GM23338 (cell line): ENCODE results near the gene ZDHHC18. TPM values are rescaled to one million over a fixed set of nuclear protein-coding genes. Genes with fewer than 3 reads are reported as not detected.

Experiments
- ATAC-seq: fragments of 200-7000 bp; cut with Tn5 transposase; 3 replicates; pipeline ENCODE4 v1.9.1; 2020
- DNase-seq: peaks from one replicate; pipeline ENCODE4 v3.0.0-alpha.2; 2015; ENCODE audit warnings: low spot score
- H2AFZ ChIP-seq: fragments of 200-600 bp; sonication (generic); 2 replicates; pipeline ENCODE4 v1.8.0; 2016; ENCODE audit warnings: antibody characterized with exemption, mild to moderate bottlenecking, moderate library complexity
- H3F3A ChIP-seq: fragments of 200-600 bp; sonication (generic); replicated peaks from 2 replicates; pipeline ENCODE4 v1.8.0; 2017; ENCODE audit warnings: antibody characterized with exemption, mixed run types, low read depth
- H3K27ac ChIP-seq: fragments of 200-600 bp; sonication (generic); 2 replicates; pipeline ENCODE4 v1.6.1; 2016; ENCODE audit warnings: low read depth
- H3K27me3 ChIP-seq: fragments of 200-600 bp; sonication (generic); 2 replicates; pipeline ENCODE4 v1.8.0; 2016; ENCODE audit warnings: mild to moderate bottlenecking, mixed run types, moderate library complexity; ENCODE audit not compliant: insufficient read depth
- H3K36me3 ChIP-seq: fragments of 200-600 bp; sonication (generic); 2 replicates; pipeline ENCODE4 v1.8.0; 2016; ENCODE audit warnings: mild to moderate bottlenecking; ENCODE audit not compliant: insufficient read depth
- H3K4me1 ChIP-seq: fragments of 200-600 bp; sonication (generic); 2 replicates; pipeline ENCODE4 v1.8.0; 2016; ENCODE audit warnings: mild to moderate bottlenecking, moderate library complexity; ENCODE audit not compliant: insufficient read depth
- H3K4me2 ChIP-seq: fragments of 200-600 bp; sonication (generic); 2 replicates; pipeline ENCODE4 v1.7.1; 2017; ENCODE audit warnings: mixed run types
- H3K4me3 ChIP-seq: fragments of 200-600 bp; sonication (generic); 2 replicates; pipeline ENCODE4 v1.6.1; 2016; ENCODE audit warnings: mixed run types
- H3K79me2 ChIP-seq: fragments of 200-600 bp; sonication (generic); replicated peaks from 2 replicates; pipeline ENCODE4 v1.8.0; 2017; ENCODE audit warnings: mild to moderate bottlenecking; ENCODE audit not compliant: insufficient read depth
- H3K9me2 ChIP-seq: fragments of 200-600 bp; sonication (generic); 2 replicates; pipeline ENCODE4 v1.8.0; 2017; ENCODE audit not compliant: insufficient read depth
- H4K20me1 ChIP-seq: fragments of 200-600 bp; sonication (generic); replicated peaks from 2 replicates; pipeline ENCODE4 v1.8.0; 2017; ENCODE audit warnings: mild to moderate bottlenecking; ENCODE audit not compliant: insufficient read depth
- H3K27ac Mint-ChIP-seq: 2 replicates; pipeline ENCODE4 v1.8.0; 2020; ENCODE audit warnings: inconsistent platforms, mild to moderate bottlenecking, moderate library complexity, mixed read lengths
- H3K27me3 Mint-ChIP-seq: 3 replicates; pipeline ENCODE4 v1.8.0; 2022; ENCODE audit warnings: low read depth, mild to moderate bottlenecking, moderate library complexity, mixed read lengths, inconsistent platforms; ENCODE audit not compliant: insufficient read depth, poor library complexity
- H3K36me3 Mint-ChIP-seq: 3 replicates; pipeline ENCODE4 v1.8.0; 2021; ENCODE audit warnings: low read depth, mild to moderate bottlenecking, inconsistent platforms, moderate library complexity, mixed read lengths
- H3K4me1 Mint-ChIP-seq: 3 replicates; pipeline ENCODE4 v1.8.0; 2020; ENCODE audit warnings: mild to moderate bottlenecking, inconsistent platforms, mixed read lengths
- H3K4me3 Mint-ChIP-seq: 3 replicates; pipeline ENCODE4 v1.8.0; 2021; ENCODE audit warnings: moderate library complexity, mild to moderate bottlenecking, inconsistent platforms, mixed read lengths
- H3K9me3 Mint-ChIP-seq: 3 replicates; pipeline ENCODE4 v1.8.0; 2020; ENCODE audit warnings: moderate library complexity, mild to moderate bottlenecking, inconsistent platforms, mixed read lengths
- CTCF ChIP-seq, 2 experiments: fragments of 200-600 bp in 1 of 2; sonication (generic) in 1 of 2; conservative IDR thresholded peaks; 2 replicates each; pipeline versions ENCODE4 v1.5.1 to v1.6.1; 2016 to 2017; ENCODE audit warnings: antibody characterized with exemption in 2 of 2, low read depth in 2 of 2, mild to moderate bottlenecking in 2 of 2, moderate library complexity in 1 of 2
- ETS1 ChIP-seq: IDR thresholded peaks from 2 replicates; pipeline ENCODE4 v1.6.1; 2016; ENCODE audit warnings: antibody characterized with exemption
- EZH2 ChIP-seq: fragments of 200-600 bp; sonication (generic); IDR thresholded peaks from one replicate; pipeline ENCODE4 v1.8.0; 2017; ENCODE audit warnings: antibody characterized with exemption, mild to moderate bottlenecking, low read depth; ENCODE audit not compliant: unreplicated experiment
- EZH2phosphoT487 ChIP-seq: fragments of 200-600 bp; sonication (generic); IDR thresholded peaks from one replicate; pipeline ENCODE4 v1.8.1; 2018; ENCODE audit warnings: antibody characterized with exemption; ENCODE audit not compliant: unreplicated experiment
- JUNB ChIP-seq: IDR thresholded peaks from one replicate; pipeline ENCODE4 v1.6.1; 2016; ENCODE audit warnings: antibody characterized with exemption; ENCODE audit not compliant: unreplicated experiment
- POLR2AphosphoS5 ChIP-seq: IDR thresholded peaks from 2 replicates; pipeline ENCODE4 v1.6.1; 2016; ENCODE audit warnings: antibody characterized with exemption, low read depth
- STAT1 ChIP-seq: IDR thresholded peaks from one replicate; pipeline ENCODE4 v1.6.1; 2016; ENCODE audit warnings: antibody characterized with exemption; ENCODE audit not compliant: unreplicated experiment
- ZNF114 ChIP-seq: fragments of 250-450 bp; sonication (Bioruptor Pico); IDR thresholded peaks from 2 replicates; pipeline ENCODE4 v1.5.0; 2020; ENCODE audit warnings: mild to moderate bottlenecking, moderate library complexity
- ZNF331 ChIP-seq: fragments of 250-450 bp; sonication (Bioruptor Pico); IDR thresholded peaks from 2 replicates; pipeline ENCODE4 v1.5.0; 2020; ENCODE audit warnings: low read depth, mild to moderate bottlenecking, moderate library complexity
- polyA plus RNA-seq: library from polyadenylated mRNA; unstranded; fragments of >200 nt; fragmentation: Nextera tagmentation; extraction: Ambion mirVana; gene quantifications from 2 replicates; pipeline ENCODE4 v1.2.1, GENCODE V29; 2016
- total RNA-seq: library from RNA; depleted of rRNA; stranded (reverse); fragments of >200 nt; shearing (Covaris generic); gene quantifications from 2 replicates; pipeline ENCODE4 v1.2.3, GENCODE V29; 2014
- TF ChIP-seq, protein P1 (sequence below): IDR thresholded peaks from one replicate; pipeline ENCODE4 v1.6.1; 2018; ENCODE audit warnings: antibody characterized with exemption; ENCODE audit not compliant: unreplicated experiment

Gene ZDHHC18
- total and polyA plus RNA-seq, 2 experiments from 2014 or later = 6.3 to 26.8 TPM

DNA sequence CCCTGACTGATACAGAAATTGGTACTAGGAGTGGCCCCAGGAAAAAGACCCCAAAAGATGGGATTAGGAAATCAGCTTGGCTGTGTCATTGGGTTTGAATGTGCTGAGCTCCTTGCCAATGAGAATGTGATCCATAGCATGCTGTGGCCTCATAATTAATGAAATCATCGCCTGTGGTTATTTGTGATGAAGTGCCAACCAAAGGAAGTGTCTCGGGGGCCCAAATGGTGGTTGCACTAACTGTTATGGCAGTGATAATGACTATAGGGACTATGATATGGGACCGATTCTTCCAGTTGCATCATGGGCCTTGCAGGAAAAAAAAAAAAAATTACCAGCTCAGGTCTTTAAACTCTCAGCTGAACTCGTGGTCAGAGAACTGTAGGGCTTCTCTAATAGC lies 15.4 kb upstream of the ZDHHC18 start (continued):
- TF ChIP-seq POLR2AphosphoS5 (no peak), ZNF114 (no peak), STAT1 (no peak), CTCF (conservative IDR thresholded peaks at IDR 0.05; ENCODE audit: low read depth in 2 of 2) (no peak)

DNA sequence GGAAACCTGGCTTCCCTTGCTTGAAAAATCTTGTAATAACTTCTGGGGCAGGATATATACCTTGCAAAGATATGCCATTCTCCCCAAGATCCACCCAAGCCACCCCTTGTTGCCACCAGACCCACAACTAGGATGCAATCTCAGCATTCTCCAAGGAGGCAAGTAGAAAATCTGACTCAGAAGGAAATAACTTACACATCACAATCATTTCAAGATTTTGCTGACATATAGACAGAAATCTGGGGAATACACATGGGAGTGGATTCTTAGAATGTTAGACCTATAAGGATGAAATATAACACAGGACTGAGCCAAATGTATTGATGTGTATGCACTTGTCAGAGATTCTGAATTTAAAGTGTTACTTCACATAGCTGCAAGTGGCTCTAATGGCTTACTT lies 14.8 kb upstream of the ZDHHC18 start:
- Mint-ChIP-seq H3K36me3 (peaks cover 4% of the 10 kb centered on the region; the same call in 2 of the 3 replicates), H3K9me3 (peaks cover 15% of the 10 kb centered on the region), H3K27me3 (peaks cover 3% of the 10 kb centered on the region), H3K4me1 (no peaks in the 10 kb centered on the region), H3K4me3 (no peak overlapping the region), H3K27ac (no peak overlapping the region)
- Histone ChIP-seq H3K4me3 (no peak overlapping the region), H3K4me1 (no peaks in the 10 kb centered on the region), H3F3A (no peaks in the 10 kb centered on the region), H3K27ac (no peak overlapping the region), H3K4me2 (no peak overlapping the region), H3K79me2 (no peaks in the 10 kb centered on the region), H3K9me2 (no peaks in the 10 kb centered on the region), H3K27me3 (no peaks in the 10 kb centered on the region), H2AFZ (no peak overlapping the region), H4K20me1 (no peaks in the 10 kb centered on the region), H3K36me3 (no peaks in the 10 kb centered on the region)
- ATAC-seq = no peak
- DNase-seq = no peak
- TF ChIP-seq EZH2 (no peak), EZH2phosphoT487 (no peak), CTCF (conservative IDR thresholded peaks at IDR 0.05; ENCODE audit: low read depth in 2 of 2) (no peak), ZNF331 (CRISPR knock-in tag) (no peak), JUNB (no peak), ETS1 (no peak)
- TF ChIP-seq, protein P1, sequence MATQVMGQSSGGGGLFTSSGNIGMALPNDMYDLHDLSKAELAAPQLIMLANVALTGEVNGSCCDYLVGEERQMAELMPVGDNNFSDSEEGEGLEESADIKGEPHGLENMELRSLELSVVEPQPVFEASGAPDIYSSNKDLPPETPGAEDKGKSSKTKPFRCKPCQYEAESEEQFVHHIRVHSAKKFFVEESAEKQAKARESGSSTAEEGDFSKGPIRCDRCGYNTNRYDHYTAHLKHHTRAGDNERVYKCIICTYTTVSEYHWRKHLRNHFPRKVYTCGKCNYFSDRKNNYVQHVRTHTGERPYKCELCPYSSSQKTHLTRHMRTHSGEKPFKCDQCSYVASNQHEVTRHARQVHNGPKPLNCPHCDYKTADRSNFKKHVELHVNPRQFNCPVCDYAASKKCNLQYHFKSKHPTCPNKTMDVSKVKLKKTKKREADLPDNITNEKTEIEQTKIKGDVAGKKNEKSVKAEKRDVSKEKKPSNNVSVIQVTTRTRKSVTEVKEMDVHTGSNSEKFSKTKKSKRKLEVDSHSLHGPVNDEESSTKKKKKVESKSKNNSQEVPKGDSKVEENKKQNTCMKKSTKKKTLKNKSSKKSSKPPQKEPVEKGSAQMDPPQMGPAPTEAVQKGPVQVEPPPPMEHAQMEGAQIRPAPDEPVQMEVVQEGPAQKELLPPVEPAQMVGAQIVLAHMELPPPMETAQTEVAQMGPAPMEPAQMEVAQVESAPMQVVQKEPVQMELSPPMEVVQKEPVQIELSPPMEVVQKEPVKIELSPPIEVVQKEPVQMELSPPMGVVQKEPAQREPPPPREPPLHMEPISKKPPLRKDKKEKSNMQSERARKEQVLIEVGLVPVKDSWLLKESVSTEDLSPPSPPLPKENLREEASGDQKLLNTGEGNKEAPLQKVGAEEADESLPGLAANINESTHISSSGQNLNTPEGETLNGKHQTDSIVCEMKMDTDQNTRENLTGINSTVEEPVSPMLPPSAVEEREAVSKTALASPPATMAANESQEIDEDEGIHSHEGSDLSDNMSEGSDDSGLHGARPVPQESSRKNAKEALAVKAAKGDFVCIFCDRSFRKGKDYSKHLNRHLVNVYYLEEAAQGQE = no peak
